Kidney glomerular epithelial cell (primary cell): ENCODE data around the gene KRT9.
"Not testable (repeated sequence)": the region's sequence is repeated elsewhere in the genome, so short reads cannot be mapped to it uniquely, and the experiment has no call there.

ENCODE experiments used
- DNase-seq: peaks from one replicate; lab custom pipeline; 2025; lab: John Stamatoyannopoulos, UW

The KRT9 gene

GRCh38 chr17:41578971-41579370 is 7.1 kb upstream of the KRT9 start:
- no peak for DNase-seq

- DNase-seq, result no peak
These were observed 6.7 kb upstream of the KRT9 start for GRCh38 chr17:41578538-41578937.

GRCh38 chr17:41576740-41577139 is 4.9 kb upstream of the KRT9 start:
- not testable (repeated sequence) for DNase-seq

GRCh38 chr17:41575336-41575735 is 3.5 kb upstream of the KRT9 start:
- no peak for DNase-seq

- no peak for DNase-seq
These were observed 4.5 kb downstream of the KRT9 start for GRCh38 chr17:41567317-41567716.

GRCh38 chr17:41565338-41565737 is 6.5 kb downstream of the KRT9 start:
- DNase-seq, result no peak

GRCh38 chr17:41563607-41564170 is 8.2 kb downstream of the KRT9 start:
- no peak for DNase-seq

GRCh38 chr17:41561554-41561953 is 10.3 kb downstream of the KRT9 start:
- no peak for DNase-seq

- no peak for DNase-seq
These were observed 12.3 kb downstream of the KRT9 start for GRCh38 chr17:41559548-41559947.

- no peak for DNase-seq
These were observed 14.9 kb downstream of the KRT9 start for GRCh38 chr17:41556931-41557330.

- no peak for DNase-seq
These were observed 15.6 kb downstream of the KRT9 start for GRCh38 chr17:41556306-41556705.

GRCh38 chr17:41555105-41555887 is 16.6 kb downstream of the KRT9 start:
- DNase-seq, result no peak

- DNase-seq, result no peak
These were observed 17.7 kb downstream of the KRT9 start for GRCh38 chr17:41553987-41554680.

GRCh38 chr17:41553176-41553575 is 18.7 kb downstream of the KRT9 start:
- no peak for DNase-seq

- DNase-seq, result no peak
These were observed 19.4 kb downstream of the KRT9 start for GRCh38 chr17:41552455-41552854.

- DNase-seq, result no peak
These were observed 20.5 kb downstream of the KRT9 start for GRCh38 chr17:41551365-41551764.

GRCh38 chr17:41549596-41550039 is 22.2 kb downstream of the KRT9 start:
- DNase-seq, result no peak

GRCh38 chr17:41548844-41549595 is 22.8 kb downstream of the KRT9 start:
- peak; percentile 88 for DNase-seq

- DNase-seq, result peak; percentile 100
These were observed 23.7 kb downstream of the KRT9 start for GRCh38 chr17:41547921-41548843.

GRCh38 chr17:41547378-41547841 is 24.4 kb downstream of the KRT9 start:
- peak; percentile 86 for DNase-seq

GRCh38 chr17:41546819-41547218 is 25.0 kb downstream of the KRT9 start:
- DNase-seq, result no peak
